GM19463 (cell line): ENCODE data around the gene DNAJB8.

ENCODE experiments used
- ATAC-seq: cut with Tn5 transposase; IDR thresholded peaks from one replicate; pipeline ENCODE4 v1.9.1; 2021; ENCODE audit warnings: mild to moderate bottlenecking, moderate library complexity; ENCODE audit not compliant: unreplicated experiment

Gene DNAJB8

GRCh38 chr3:128495435-128495970 lies 28.8 kb upstream of the DNAJB8 start:
- no peak for ATAC-seq

- no peak for ATAC-seq
These were observed 27.6 kb upstream of the DNAJB8 start for GRCh38 chr3:128494367-128494650.

GRCh38 chr3:128493570-128494366 lies 27.1 kb upstream of the DNAJB8 start:
- no peak for ATAC-seq

- no peak for ATAC-seq
These were observed 26.2 kb upstream of the DNAJB8 start, which contains the start of gene GATA2 for GRCh38 chr3:128492671-128493569. Gene GATA2, minus strand, starts transcription at chr3:128493201. Its CDS starts 6,170 bp downstream, at chr3:128487031.

- ATAC-seq, result no peak
These were observed 25.4 kb upstream of the DNAJB8 start for GRCh38 chr3:128491941-128492670.

- no peak for ATAC-seq
These were observed 24.9 kb upstream of the DNAJB8 start for GRCh38 chr3:128491691-128491940.

- ATAC-seq, result no peak
These were observed 24.4 kb upstream of the DNAJB8 start for GRCh38 chr3:128490915-128491690.

- no peak for ATAC-seq
These were observed 23.9 kb upstream of the DNAJB8 start for GRCh38 chr3:128490650-128490914.

- no peak for ATAC-seq
These were observed 23.4 kb upstream of the DNAJB8 start for GRCh38 chr3:128489927-128490649.

GRCh38 chr3:128489674-128489926 lies 22.9 kb upstream of the DNAJB8 start:
- ATAC-seq, result no peak

GRCh38 chr3:128488991-128489673 lies 22.4 kb upstream of the DNAJB8 start:
- no peak for ATAC-seq

- no peak for ATAC-seq
These were observed 21.9 kb upstream of the DNAJB8 start for GRCh38 chr3:128488636-128488990.

- ATAC-seq, result no peak
These were observed 21.3 kb upstream of the DNAJB8 start for GRCh38 chr3:128487813-128488635.

GRCh38 chr3:128487538-128487812 lies 20.8 kb upstream of the DNAJB8 start:
- no peak for ATAC-seq

- ATAC-seq, result no peak
These were observed 20.2 kb upstream of the DNAJB8 start for GRCh38 chr3:128486681-128487537.

GRCh38 chr3:128486205-128486628 lies 19.5 kb upstream of the DNAJB8 start:
- no peak for ATAC-seq

GRCh38 chr3:128485282-128486204 lies 18.9 kb upstream of the DNAJB8 start:
- ATAC-seq, result no peak
